ENCODE data around the gene NFYA.

The NFYA gene

GRCh38 chr6:41072836-41073202 lies at the start of gene NFYA:
NFYA (plus strand) TSS chr6:41072974; CDS start chr6:41079090, 6,116 bp downstream.
- DNase-seq: peak; percentile 100

- DNase-seq: no peak
Observed at GRCh38 chr6:41023114-41023513, 49.7 kb upstream of the NFYA start.

- no peak for DNase-seq
Observed at GRCh38 chr6:41025966-41026530, 46.7 kb upstream of the NFYA start.

- no peak for DNase-seq
Observed at GRCh38 chr6:41027241-41027640, 45.5 kb upstream of the NFYA start.

- peak; percentile 79 for DNase-seq
Observed at GRCh38 chr6:41027799-41028560, 44.8 kb upstream of the NFYA start.

- DNase-seq: no peak
Observed at GRCh38 chr6:41028561-41029412, 44.0 kb upstream of the NFYA start.

- no peak for DNase-seq
Observed at GRCh38 chr6:41032830-41033229, 39.9 kb upstream of the NFYA start.

GRCh38 chr6:41033776-41034175 lies 39.0 kb upstream of the NFYA start:
- no peak for DNase-seq

- DNase-seq: no peak
Observed at GRCh38 chr6:41036186-41036585, 36.6 kb upstream of the NFYA start.

- DNase-seq: no peak
Observed at GRCh38 chr6:41036601-41037000, 36.2 kb upstream of the NFYA start.

GRCh38 chr6:41037107-41037900 lies 35.5 kb upstream of the NFYA start:
- no peak for DNase-seq

- no peak for DNase-seq
Observed at GRCh38 chr6:41038205-41038604, 34.6 kb upstream of the NFYA start.

GRCh38 chr6:41039060-41039998 lies 33.4 kb upstream of the NFYA start, which contains the start of gene UNC5CL:
UNC5CL (minus strand) TSS chr6:41039221; CDS start chr6:41035074, 4,147 bp downstream.
- peak; percentile 71 for DNase-seq

GRCh38 chr6:41040101-41040939 lies 32.5 kb upstream of the NFYA start:
- DNase-seq: no peak

GRCh38 chr6:41040940-41041536 lies 31.7 kb upstream of the NFYA start:
- no peak for DNase-seq

- DNase-seq: no peak
Observed at GRCh38 chr6:41042226-41043055, 30.3 kb upstream of the NFYA start, which contains the start of gene TSPO2. TSPO2 (plus strand) TSS chr6:41042467; CDS start chr6:41042986, 519 bp downstream.

GRCh38 chr6:41043151-41043550 lies 29.6 kb upstream of the NFYA start:
- no peak for DNase-seq

- DNase-seq: no peak
Observed at GRCh38 chr6:41045664-41046063, 27.1 kb upstream of the NFYA start.

- DNase-seq: no peak
Observed at GRCh38 chr6:41046084-41046483, 26.7 kb upstream of the NFYA start.

Data from CD4-positive, alpha-beta T cell treated with Interleukin-17A for 4 hours (primary cell).